Fibroblast of skin of right biceps (primary cell): ENCODE results near the gene GZMB.
A peak's percentile ranks its signal among the peaks of the same experiment; 100 is the strongest.
"Not testable (repeated sequence)": the region's sequence is repeated elsewhere in the genome, so short reads cannot be mapped to it uniquely, and the experiment has no call there.

Experiments
- DNase-seq: peaks from one replicate; pipeline ENCODE4 v3.0.0-alpha.2; 2013

Gene GZMB, protein sequence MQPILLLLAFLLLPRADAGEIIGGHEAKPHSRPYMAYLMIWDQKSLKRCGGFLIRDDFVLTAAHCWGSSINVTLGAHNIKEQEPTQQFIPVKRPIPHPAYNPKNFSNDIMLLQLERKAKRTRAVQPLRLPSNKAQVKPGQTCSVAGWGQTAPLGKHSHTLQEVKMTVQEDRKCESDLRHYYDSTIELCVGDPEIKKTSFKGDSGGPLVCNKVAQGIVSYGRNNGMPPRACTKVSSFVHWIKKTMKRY

GRCh38 chr14:24634158-24634557 lies at the start of gene GZMB:
Gene GZMB (minus strand): TSS chr14:24634190. CDS start chr14:24634160, 30 bp downstream.
- no peak for DNase-seq

DNA sequence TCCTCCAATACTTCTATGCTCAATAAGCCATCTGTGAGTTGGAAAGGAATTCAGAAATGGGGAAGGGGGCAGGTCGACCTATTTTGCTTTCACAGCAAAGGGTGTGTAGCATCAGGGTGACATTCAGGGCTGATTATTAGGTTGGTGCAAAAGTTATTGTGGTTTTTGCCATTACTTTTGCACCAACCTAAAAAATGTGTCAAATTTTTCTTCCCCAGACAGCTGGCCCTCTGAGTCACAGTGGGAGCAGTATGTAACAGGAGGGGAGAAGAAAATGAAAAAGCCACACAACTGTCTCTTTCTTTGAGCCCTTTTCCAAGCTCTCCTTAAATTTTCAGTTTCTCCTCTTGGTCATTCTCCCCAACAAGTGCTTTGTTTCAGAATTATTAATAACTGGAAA lies 47.1 kb upstream of the GZMB start:
- DNase-seq, result no peak

- no peak for DNase-seq
Observed at GRCh38 chr14:24680516-24680915, 46.5 kb upstream of the GZMB start.

GRCh38 chr14:24679248-24679961 lies 45.4 kb upstream of the GZMB start:
- DNase-seq, result no peak

- DNase-seq, result peak; percentile 86
Observed at GRCh38 chr14:24678801-24679247, 44.8 kb upstream of the GZMB start.

GRCh38 chr14:24677956-24678355 lies 44.0 kb upstream of the GZMB start:
- DNase-seq, result no peak

DNA sequence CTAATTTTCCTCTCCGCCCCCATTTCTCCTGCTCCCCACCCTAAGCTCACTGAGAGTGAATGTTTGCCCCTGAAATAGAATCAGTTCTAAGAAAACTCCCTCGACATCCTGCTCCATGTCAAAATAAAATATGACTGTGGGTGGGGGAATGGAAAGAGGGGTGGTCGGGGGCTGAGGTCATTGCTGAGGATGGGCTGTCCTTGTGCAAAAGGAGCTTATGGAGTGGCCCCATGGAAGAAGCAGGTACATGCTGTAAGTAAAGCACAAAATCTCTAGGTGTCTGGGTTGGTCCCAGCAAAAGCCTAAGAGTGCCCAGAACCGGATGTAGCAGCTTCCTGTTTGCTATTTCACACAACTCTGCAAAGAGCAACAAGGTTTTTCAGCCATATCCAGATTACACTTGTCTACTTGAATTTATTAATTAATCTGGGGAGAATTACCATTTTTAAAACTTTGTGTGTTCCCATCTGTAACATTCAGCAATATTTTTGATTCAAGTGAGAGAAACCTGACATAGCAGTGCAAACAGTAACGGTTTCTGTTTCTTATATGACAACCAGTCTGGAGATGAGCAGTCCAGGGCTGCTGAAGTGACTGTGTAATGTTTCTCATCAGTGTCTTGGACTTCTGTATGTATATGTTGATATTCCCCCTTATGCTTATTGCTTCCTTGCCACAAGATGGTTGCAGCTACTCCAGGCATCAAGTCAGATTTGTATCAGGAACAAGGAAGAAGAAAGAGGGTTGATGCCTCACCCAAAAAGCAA lies 40.4 kb upstream of the GZMB start:
- no peak for DNase-seq

- DNase-seq, result no peak
Observed at GRCh38 chr14:24673534-24674203, 39.7 kb upstream of the GZMB start.

DNA sequence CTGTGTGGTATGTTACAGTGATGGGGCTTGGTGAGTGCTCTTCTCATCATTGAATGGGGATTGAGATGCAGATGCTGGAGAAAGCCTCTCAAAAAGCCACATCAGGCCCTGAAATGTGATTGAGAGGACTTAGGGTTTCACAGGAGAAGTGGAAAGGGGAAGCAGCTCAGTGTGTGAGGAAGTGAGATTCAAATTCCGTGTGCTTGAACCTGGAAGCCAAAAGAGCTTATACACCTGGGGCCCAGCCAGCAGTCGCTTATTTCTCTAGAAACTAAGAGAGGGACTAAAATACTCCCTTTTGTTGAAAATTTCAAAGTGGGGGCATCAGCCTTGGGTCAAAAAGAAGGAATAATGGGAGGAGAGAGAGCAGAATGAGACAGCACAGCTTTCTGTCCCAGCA lies 39.1 kb upstream of the GZMB start:
- no peak for DNase-seq

DNA sequence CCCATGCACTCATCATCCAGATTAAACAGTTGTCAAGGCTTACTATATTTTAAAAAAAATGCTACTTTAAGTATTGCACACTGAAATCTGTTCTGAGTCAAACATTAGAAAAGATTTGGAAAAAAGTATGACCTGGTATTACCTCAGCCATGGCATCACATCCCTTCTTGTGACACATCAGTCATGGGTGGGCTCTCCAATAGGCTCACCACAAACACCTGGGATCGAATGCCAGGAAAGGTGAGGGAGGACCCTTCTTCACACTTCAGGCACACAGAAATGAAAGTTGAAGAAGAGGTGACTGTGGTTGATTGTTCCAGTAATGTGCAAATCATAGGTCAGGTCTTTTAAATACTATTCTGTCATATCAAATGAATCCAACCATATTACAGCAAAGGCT lies 36.6 kb upstream of the GZMB start:
- DNase-seq, result no peak

DNA sequence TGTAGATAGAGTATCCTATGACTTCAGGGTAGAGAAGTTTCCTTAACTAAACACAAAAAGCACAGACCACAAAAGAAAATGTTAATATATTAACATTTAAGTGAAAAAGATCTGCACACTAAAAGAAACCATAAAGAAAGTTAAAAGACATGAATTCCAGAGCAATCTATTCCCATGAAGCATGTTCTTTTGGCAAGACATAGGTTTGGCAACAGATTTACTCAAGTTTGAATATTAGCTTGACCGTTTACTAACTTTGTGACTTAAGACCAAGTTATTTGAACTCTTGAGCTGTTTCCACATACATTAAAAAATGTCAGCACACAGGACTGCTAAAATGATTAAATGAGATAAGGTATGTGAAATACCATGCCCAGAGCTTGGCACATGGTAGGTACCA lies 35.7 kb upstream of the GZMB start:
- DNase-seq, result no peak

DNA sequence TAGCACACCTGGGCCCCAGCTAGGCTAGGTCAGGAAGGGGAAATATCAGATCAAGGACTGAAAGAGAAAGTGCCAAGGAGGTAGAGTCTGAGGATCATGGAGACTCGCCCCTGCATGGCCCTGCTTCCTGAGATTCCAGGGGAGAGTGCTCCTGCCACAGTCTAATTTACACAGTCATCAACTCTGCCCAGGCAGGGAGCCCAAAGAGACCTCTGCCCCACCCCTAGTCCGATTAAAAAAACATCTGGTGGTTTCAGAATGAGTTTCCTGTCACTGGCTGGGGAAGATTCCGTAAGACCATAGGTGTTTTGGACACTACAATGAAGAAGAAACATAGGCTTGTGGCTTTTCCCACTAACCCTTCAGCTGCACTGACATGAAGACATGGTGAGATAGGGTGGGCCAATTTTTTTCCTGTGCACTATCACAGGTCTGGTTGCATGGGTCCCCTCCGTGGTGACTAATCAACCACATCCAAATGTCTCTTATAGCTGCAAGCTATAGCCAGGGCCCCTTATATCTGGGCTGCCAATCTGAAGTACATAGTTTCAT lies 31.5 kb upstream of the GZMB start:
- DNase-seq, result no peak

GRCh38 chr14:24664366-24664765 lies 30.4 kb upstream of the GZMB start:
- no peak for DNase-seq

GRCh38 chr14:24662753-24663152 lies 28.8 kb upstream of the GZMB start:
- no peak for DNase-seq

GRCh38 chr14:24659916-24660570 lies 26.1 kb upstream of the GZMB start:
- no peak for DNase-seq

DNA sequence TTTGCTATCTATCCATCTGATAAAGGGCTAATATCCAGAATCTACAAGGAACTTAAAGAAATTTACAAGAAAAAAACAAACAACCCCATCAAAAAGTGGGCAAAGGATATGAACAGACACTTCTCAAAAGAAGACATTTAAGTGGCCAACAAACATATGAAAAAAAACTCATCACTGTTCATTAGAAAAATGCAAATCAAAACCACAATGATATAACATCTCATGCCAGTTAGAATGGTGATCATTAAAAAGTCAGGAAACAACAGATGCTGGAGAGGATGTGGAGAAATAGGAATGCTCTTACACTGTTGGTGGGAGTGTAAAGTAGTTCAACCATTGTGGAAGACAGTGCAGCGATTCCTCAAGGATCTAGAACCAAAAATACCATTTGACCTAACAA lies 14.4 kb upstream of the GZMB start:
- DNase-seq, result not testable (repeated sequence)

DNA sequence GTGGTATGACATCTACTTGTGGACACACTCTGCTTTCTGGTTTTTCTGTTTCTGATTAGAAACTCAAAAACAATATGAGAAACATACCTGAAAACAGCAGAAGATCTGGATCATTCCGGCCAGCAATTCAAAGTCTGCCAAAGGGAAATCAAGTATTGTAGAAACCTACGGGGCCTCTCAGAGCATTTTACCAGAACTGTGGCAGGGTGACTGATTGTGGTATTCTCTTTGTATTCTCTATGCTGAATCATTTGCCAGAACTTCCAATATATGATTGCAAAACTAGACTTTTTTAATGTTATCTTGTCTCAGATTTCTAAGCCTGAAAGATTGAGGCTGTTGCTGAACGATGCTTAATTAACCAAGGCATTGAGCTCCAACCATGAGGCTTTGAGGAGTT lies 5.9 kb upstream of the GZMB start:
- no peak for DNase-seq

DNA sequence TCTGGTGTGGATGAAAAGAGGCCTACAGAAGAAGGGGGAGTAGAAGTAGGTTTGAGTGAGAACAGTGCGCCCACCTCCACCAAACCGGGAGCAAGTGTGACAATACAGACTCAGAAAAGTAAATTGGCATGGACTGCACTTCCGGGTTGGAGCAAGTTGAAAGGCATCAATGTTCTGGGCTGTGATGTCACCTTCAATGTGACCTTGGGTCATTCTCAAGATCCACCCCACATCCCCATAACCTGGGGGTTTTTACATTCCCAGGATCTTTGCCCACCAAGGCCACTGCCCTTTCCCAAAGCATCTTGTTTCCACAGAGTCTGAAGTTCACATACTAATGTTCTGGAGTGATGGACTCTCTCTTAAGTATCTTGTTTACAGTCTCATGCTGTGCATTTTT lies 5.3 kb upstream of the GZMB start:
- no peak for DNase-seq

GRCh38 chr14:24633353-24633752 lies 637 bp downstream of the GZMB start:
- DNase-seq, result no peak

DNA sequence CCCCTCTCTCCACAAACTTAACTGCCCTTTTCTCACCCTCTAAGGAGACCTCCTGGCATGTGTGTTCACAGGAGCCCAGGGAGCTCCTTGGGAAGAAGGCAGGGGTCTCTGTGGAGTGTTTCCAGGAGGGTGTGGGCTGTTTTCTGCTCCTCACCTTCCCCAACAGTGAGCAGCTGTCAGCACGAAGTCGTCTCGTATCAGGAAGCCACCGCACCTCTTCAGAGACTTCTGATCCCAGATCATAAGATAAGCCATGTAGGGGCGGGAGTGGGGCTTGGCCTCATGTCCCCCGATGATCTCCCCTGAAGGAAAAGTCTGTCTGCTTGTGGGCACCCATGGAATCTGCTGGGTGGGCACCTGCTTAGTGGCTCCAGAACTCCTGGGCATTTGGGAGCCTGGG lies 1.2 kb downstream of the GZMB start:
- DNase-seq, result no peak

- DNase-seq, result no peak
Observed at GRCh38 chr14:24632336-24632735, 1.7 kb downstream of the GZMB start.

- no peak for DNase-seq
Observed at GRCh38 chr14:24631749-24632335, 2.1 kb downstream of the GZMB start.
